ELF-1 (cell line): ENCODE measurements around the gene PKMYT1.
"Not testable (repeated sequence)": the region's sequence is repeated elsewhere in the genome, so short reads cannot be mapped to it uniquely, and the experiment has no call there.

Experiments used
- DNase-seq: peaks from one replicate; pipeline ENCODE4 v3.0.0-alpha.2; 2016; ENCODE audit warnings: low read depth, low spot score

Gene PKMYT1

GRCh38 chr16:2934450-2934849 is 45.8 kb downstream of the PKMYT1 start:
- no peak for DNase-seq

DNA sequence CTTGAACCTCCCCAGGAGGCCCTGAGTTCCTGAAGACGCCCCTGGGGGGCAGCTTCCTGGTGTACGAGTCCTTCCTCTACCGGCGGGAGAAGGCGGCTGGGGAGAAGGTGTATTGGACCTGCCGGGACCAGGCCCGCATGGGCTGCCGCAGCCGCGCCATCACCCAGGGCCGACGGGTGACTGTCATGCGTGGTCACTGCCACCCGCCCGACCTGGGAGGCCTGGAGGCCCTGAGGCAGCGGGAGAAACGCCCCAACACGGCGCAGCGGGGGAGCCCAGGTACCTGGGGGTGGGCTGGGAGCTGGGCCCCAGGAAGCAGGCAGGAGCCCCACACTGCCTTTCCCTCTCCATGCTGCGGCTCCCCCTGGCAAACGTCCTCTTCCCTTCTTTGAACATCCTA is 46.5 kb downstream of the PKMYT1 start:
- no peak for DNase-seq

- no peak for DNase-seq
These were observed 47.1 kb downstream of the PKMYT1 start for GRCh38 chr16:2933136-2933535.

- not testable (repeated sequence) for DNase-seq
These were observed 48.9 kb downstream of the PKMYT1 start for GRCh38 chr16:2931231-2931914.

DNA sequence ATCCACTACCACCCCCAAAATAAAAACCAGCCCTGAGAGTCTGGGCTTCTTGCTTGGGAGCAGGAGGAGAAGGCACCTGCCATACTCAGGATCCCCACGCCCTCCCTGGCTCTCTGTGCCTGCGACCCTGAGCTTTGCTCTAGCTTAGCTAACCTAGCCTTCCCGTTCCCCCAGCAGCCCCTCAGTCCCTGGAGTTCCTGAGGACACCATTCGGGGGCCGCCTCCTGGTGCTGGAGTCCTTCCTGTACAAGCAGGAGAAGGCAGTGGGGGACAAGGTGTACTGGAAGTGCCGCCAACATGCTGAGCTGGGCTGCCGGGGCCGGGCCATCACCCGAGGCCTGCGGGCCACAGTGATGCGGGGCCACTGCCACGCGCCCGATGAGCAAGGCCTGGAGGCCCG is 50.0 kb downstream of the PKMYT1 start:
- DNase-seq = no peak

DNA sequence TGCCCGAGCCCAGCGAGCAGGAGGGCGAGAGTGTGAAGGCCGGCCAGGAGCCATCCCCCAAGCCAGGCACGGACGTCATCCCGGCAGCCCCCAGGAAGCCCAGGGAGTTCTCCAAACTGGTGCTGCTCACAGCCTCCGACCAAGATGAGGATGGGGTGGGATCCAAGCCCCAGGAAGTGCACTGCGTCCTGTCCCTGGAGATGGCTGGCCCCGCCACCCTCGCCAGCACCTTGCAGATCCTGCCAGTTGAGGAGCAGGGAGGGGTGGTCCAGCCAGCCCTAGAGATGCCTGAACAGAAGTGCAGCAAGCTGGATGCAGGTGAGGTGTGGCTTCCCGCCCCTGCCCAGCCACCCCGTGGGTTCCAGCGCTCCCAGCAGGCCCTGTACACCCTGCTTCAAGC is 50.6 kb downstream of the PKMYT1 start:
- no peak for DNase-seq

GRCh38 chr16:2928796-2929195 is 51.5 kb downstream of the PKMYT1 start:
- no peak for DNase-seq

GRCh38 chr16:2928151-2928550 is 52.1 kb downstream of the PKMYT1 start:
- not testable (repeated sequence) for DNase-seq

GRCh38 chr16:2927010-2927646 is 53.1 kb downstream of the PKMYT1 start:
- peak; percentile 93 for DNase-seq

GRCh38 chr16:2926650-2926999 is 53.6 kb downstream of the PKMYT1 start:
- DNase-seq = no peak

GRCh38 chr16:2925951-2926649 is 54.1 kb downstream of the PKMYT1 start:
- DNase-seq = no peak

DNA sequence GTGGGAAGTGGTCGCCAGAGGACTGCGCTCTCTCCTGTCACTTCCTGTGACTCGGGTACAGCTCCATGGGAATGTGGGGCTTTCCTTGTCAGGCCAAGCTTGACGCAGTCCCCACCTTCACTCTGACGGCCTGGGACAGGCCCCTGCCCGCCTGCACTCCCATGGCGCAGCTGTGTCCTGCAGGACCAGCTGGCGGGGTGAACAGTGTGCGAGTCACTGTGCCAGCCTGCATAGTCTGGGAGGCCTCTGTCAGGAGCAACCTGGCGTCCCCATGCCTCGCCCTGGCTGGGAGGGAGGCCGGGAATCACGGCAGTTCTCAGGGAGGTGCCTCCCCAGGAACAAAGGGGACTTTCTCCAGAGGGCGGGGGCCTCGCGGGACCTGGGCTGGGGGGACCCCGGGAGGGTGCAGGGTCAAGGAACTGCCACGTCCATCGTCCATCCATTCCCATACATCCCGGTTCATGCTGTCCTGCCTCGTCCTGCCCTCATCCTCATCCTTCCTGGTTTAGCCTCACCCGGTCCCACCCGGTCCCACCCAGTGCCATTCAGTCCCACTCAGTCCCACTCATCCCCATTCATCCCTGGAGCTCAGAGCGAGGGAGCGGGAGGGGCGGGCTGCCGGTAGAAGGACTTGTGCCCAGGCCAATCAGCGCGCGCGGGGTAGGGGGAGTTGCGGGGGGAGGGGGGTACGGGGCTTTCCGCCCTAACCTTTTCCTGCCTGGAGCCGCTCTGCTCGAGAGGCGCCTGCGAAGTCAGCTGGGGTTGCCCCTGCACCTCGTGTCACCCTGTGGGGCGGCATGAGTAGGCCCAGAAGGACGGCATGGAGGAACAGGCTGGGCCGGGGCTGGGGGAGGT is 55.1 kb downstream of the PKMYT1 start:
- no peak for DNase-seq

DNA sequence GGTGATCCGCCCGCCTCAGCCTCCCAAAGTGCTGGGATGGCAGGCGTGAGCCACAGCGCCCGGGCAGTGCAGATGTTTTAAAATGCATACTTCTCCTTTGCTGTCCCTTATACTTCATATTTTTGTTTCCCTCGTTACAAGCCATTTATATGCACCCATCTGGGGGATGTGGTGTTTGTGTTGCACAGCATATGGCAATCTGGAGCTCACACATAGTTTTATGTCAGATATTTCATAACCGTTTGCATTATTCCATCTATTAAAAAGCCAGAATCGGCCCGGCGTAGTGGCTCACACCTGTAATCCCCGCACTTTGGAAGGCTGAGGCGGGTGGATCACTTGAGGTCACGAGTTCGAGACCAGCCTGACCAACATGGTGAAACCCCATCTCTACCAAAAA is 56.8 kb downstream of the PKMYT1 start:
- no peak for DNase-seq
